ENCODE results near the gene BASP1. TPM values are rescaled to one million over a fixed set of nuclear protein-coding genes. Genes with fewer than 3 reads are reported as not detected.
"Not testable (repeated sequence)": the region's sequence is repeated elsewhere in the genome, so short reads cannot be mapped to it uniquely, and the experiment has no call there.

The BASP1 gene
- polyA plus RNA-seq, 4 donors = 56.7 to 87.3 (median 85.9) TPM

GRCh38 chr5:17311811-17312210 lies 94.4 kb downstream of the BASP1 start:
- DNase-seq (ENCODE audit: low read depth in 4 of 4, low spot score in 3 of 4) = not testable (repeated sequence)

GRCh38 chr5:17312358-17312757 lies 94.9 kb downstream of the BASP1 start:
- no peak for DNase-seq (ENCODE audit: low read depth in 4 of 4, low spot score in 3 of 4)

- no peak for DNase-seq (ENCODE audit: low read depth in 4 of 4, low spot score in 3 of 4)
Observed at GRCh38 chr5:17314907-17315471, 97.6 kb downstream of the BASP1 start.

DNA sequence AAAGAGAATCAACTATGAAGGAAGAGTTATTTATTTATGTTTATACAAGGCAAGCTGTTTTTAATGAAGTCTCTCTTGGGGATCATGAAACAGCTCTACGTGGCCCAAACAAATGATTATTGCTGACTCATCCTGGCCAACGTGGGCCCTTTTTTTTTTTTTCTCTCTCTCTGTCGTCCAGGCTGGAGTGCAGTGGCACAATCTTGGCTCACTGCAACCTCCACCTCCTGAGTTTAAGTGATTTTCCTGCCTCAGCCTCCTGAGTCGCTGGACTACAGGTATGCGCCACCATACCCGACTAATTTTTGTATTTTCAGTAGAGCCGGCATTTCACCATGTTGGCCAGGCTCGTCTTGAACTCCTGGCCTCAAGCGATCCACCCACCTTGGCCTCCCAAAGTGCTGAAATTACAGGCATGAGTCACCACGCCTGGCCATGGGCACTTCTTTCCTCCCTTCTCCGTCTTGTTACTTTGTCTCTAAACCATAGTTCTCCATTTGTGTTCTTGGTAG lies 98.3 kb downstream of the BASP1 start:
- DNase-seq (ENCODE audit: low read depth in 4 of 4, low spot score in 3 of 4) = no peak

- DNase-seq (ENCODE audit: low read depth in 4 of 4, low spot score in 3 of 4) = no peak
Observed at GRCh38 chr5:17316970-17317459, 99.6 kb downstream of the BASP1 start.

DNA sequence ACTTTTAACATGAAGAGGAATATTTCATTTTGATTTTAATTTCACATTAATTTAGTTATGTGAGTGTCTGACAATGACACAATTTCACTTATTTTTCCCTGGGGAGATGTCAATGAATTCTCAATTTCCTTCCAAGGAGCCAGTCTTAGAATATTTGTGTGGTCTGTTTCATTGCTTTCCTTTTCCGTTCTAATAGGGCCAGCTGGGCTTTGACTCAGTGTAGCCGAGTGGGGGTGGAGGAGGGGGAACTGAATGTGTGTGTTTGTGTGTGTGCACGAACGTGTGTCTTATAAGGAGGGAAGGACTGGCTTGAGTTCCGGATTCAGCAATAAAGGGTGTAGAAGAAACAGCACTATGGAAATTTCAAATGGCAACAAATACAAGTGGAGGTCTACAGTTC lies 100.0 kb downstream of the BASP1 start:
- no peak for DNase-seq (ENCODE audit: low read depth in 4 of 4, low spot score in 3 of 4)

DNA sequence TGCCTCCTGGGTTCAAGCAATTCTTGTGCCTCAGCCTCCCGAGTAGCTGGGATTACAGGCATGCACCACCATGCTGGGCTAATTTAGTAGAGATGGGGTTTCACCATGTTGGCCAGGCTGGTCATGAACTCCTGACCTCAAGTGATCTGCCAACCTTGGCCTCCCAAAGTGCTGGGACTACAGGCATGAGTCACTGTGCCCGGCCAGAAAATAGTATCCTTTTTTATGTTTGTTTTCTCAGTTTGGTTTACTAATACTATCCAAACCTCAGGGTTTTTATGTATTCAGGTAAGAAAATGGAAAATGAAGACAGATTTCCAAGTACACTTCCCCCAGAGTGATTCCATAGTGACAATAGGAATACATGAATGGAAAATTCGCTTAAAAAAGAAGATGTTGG lies 101.7 kb downstream of the BASP1 start:
- not testable (repeated sequence) for DNase-seq (ENCODE audit: low read depth in 4 of 4, low spot score in 3 of 4)

DNA sequence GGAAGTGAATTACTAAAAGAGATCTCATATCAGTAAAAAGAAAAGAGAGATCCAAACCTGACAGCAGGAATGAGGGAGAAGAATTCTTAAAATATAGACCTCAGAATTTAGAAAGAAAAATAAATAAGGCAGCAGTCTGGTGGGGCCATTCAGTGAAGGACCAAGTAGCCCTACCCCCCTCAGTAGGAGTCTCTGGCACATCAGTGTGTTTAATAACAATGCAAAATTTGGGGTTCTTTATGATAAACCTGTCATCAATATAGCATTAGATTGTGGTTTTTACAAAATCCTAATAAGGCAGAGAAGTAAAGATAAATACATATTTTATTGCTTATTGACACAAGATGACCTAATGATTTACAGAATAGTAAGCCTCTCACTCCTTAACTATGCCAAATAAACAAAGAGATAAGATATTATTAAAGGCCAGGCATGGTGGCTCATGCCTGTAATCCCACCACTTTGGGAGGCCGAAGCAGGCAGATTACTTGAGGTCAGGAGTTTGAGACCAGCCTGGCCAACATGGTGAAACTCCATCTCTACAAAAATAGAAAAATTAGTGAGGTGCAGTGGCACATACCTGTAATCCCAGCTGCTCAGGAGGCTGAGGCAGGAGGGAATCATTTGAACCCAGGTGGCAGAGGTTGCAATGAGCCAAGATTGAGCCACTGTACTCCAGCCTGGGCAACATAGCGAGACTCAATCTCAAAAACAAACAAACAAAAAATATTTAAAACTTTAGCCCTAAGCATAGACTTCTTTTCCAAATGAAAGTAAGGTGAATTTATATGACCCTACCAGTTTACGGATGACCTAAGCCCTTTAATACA lies 108.6 kb downstream of the BASP1 start:
- no peak for DNase-seq (ENCODE audit: low read depth in 4 of 4, low spot score in 3 of 4)

Data from left renal pelvis (tissue), 4 donors.